Parathyroid adenoma (tissue), 2 donors: ENCODE results near the gene DLGAP1.

Source experiments
- H2AFZ ChIP-seq: fragments of 300-600 bp; sonication (generic); one replicate; pipeline ENCODE4 v1.7.0; 2017; ENCODE audit warnings: antibody characterized with exemption, mild to moderate bottlenecking
- H3K27ac ChIP-seq: fragments of 300-600 bp; sonication (generic); one replicate; pipeline ENCODE4 v1.7.0; 2017
- H3K27me3 ChIP-seq: fragments of 300-600 bp; sonication (generic); one replicate; pipeline ENCODE4 v1.7.0; 2017; ENCODE audit warnings: low read length; ENCODE audit not compliant: control insufficient read depth, insufficient read depth
- H3K36me3 ChIP-seq: fragments of 300-600 bp; sonication (generic); one replicate; pipeline ENCODE4 v1.7.0; 2017; ENCODE audit warnings: low read length; ENCODE audit not compliant: control insufficient read depth, insufficient read depth
- H3K4me1 ChIP-seq: fragments of 300-600 bp; sonication (generic); one replicate; pipeline ENCODE4 v1.7.0; 2017; ENCODE audit warnings: control low read depth
- H3K4me2 ChIP-seq: fragments of 300-600 bp; sonication (generic); one replicate; pipeline ENCODE4 v1.7.0; 2017; ENCODE audit warnings: low read length
- H3K4me3 ChIP-seq: fragments of 300-600 bp; sonication (generic); one replicate; pipeline ENCODE4 v1.7.0; 2017; ENCODE audit warnings: low read depth, low read length
- H3K79me2 ChIP-seq: fragments of 300-600 bp; sonication (generic); one replicate; pipeline ENCODE4 v1.7.0; 2017; ENCODE audit warnings: control low read depth
- H3K9ac ChIP-seq: fragments of 300-600 bp; sonication (generic); one replicate; pipeline ENCODE4 v1.7.0; 2017; ENCODE audit warnings: mild to moderate bottlenecking
- H3K9me3 ChIP-seq: fragments of 300-600 bp; sonication (generic); one replicate; pipeline ENCODE4 v1.7.0; 2017; ENCODE audit warnings: low read length; ENCODE audit not compliant: control insufficient read depth
- TF ChIP-seq, protein P1 (sequence below): fragments of 300-600 bp; sonication (generic); IDR thresholded peaks from one replicate; pipeline ENCODE4 v1.7.0; 2017; ENCODE audit warnings: antibody characterized with exemption, mild to moderate bottlenecking
- donor health status: primary hyperparathyroidism.

Gene DLGAP1

DNA sequence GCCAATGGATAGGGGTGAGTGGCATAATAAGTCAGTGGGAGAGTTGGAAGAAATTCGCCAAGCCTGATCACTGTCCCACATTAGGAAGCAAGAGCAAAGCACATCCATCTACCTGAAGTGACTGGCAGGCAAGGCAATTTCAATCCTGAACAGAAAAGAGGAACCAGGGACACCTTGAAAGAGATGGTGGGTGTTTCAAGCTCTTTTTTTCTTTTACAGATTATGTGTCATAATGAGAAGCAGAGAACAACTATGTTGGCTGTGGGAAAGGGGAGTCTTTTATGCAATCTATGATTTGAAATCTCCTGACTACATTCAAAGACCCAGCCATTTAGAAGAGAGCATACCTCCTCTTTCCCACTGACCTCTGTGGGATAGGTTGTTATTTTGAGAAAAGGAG is 941.6 kb downstream of the DLGAP1 start:
- Histone ChIP-seq H3K79me2 (no peaks in the 10 kb centered on the region), H3K9ac (no peak overlapping the region), H3K4me1 (peaks cover 13% of the 10 kb centered on the region), H3K9me3 (no peaks in the 10 kb centered on the region), H3K27ac (no peak overlapping the region), H3K36me3 (no peaks in the 10 kb centered on the region), H3K27me3 (no peaks in the 10 kb centered on the region), H3K4me2 (no peak overlapping the region), H3K4me3 (no peak overlapping the region), H2AFZ (peak overlapping the region; percentile 11)
- TF ChIP-seq, protein P1, sequence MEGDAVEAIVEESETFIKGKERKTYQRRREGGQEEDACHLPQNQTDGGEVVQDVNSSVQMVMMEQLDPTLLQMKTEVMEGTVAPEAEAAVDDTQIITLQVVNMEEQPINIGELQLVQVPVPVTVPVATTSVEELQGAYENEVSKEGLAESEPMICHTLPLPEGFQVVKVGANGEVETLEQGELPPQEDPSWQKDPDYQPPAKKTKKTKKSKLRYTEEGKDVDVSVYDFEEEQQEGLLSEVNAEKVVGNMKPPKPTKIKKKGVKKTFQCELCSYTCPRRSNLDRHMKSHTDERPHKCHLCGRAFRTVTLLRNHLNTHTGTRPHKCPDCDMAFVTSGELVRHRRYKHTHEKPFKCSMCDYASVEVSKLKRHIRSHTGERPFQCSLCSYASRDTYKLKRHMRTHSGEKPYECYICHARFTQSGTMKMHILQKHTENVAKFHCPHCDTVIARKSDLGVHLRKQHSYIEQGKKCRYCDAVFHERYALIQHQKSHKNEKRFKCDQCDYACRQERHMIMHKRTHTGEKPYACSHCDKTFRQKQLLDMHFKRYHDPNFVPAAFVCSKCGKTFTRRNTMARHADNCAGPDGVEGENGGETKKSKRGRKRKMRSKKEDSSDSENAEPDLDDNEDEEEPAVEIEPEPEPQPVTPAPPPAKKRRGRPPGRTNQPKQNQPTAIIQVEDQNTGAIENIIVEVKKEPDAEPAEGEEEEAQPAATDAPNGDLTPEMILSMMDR: no peak

DNA sequence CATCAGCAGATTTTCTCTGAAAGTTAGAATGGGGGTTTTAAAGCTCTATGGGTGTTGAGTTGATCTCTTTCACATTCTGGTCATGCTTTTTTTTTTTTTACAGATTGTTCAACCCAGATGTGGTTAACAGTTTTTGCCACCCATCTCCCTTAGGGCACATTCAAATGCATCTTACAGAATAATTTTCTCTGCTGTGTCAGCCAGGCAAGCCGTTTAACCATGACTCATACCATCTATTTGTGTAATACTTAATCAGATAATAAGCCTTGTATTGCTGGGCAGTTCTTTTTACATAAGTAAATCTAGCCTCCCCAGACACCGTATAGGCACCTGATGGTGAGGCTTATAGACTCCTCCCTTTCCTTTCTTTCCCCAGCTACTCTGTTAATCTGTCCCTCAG is 943.1 kb downstream of the DLGAP1 start:
- peak overlapping the region; percentile 11 for H2AFZ ChIP-seq
- H3K9ac ChIP-seq: no peak overlapping the region
- no peak overlapping the region for H3K4me3 ChIP-seq
- H3K79me2 ChIP-seq: no peaks in the 10 kb centered on the region
- peaks cover 13% of the 10 kb centered on the region for H3K4me1 ChIP-seq
- H3K27ac ChIP-seq: no peak overlapping the region
- TF ChIP-seq, protein P1: no peak
- no peaks in the 10 kb centered on the region for H3K36me3 ChIP-seq
- H3K4me2 ChIP-seq: no peak overlapping the region
- H3K9me3 ChIP-seq: no peaks in the 10 kb centered on the region
- H3K27me3 ChIP-seq: no peaks in the 10 kb centered on the region

DNA sequence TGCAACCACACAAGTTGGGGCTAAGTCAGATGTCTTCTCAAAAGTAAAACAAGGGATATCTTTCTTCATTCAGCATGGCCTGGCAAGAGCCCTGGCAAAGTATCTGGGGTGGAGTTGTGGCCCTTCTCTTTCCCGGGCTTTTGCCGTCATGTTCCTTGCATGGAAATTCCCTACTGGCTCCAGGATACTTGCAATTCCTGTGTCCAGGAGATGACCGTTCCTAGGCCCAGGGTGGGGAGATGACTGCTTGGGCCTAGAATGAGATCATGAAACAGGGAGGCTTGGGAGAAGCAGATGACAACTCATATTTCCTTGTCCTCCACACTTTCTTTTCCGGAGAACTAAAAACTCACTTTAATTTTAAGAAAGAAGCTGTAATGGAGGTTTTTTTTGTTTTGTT is 944.2 kb downstream of the DLGAP1 start:
- H3K27me3 ChIP-seq: no peaks in the 10 kb centered on the region
- H3K9me3 ChIP-seq: no peaks in the 10 kb centered on the region
- no peak overlapping the region for H2AFZ ChIP-seq
- H3K79me2 ChIP-seq: no peaks in the 10 kb centered on the region
- no peak overlapping the region for H3K9ac ChIP-seq
- H3K4me1 ChIP-seq: peaks cover 13% of the 10 kb centered on the region
- no peak overlapping the region for H3K27ac ChIP-seq
- no peak overlapping the region for H3K4me3 ChIP-seq
- no peak overlapping the region for H3K4me2 ChIP-seq
- TF ChIP-seq, protein P1: no peak
- no peaks in the 10 kb centered on the region for H3K36me3 ChIP-seq

DNA sequence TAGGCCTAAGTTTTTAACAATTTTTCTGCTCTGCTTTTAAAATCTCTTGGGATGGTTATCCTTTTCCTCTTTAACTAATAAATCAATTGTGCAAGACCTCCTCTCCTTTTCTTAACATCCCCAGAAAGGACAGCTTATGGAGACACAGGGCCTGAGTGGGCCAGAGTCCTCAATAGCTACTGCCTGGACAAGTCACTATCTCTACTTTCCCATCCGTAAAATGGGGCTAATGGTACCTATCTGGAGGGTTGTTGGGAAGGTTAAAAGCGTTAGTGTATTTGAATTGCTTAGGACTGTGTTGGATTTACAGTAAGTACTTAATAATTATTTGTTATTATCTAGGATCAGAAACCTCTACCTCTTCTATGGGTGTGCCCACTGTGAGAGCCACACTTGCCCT is 945.1 kb downstream of the DLGAP1 start:
- Histone ChIP-seq H3K36me3 (no peaks in the 10 kb centered on the region), H3K9ac (no peak overlapping the region), H3K4me2 (no peak overlapping the region), H3K27ac (no peak overlapping the region), H3K4me1 (peaks cover 13% of the 10 kb centered on the region), H3K27me3 (no peaks in the 10 kb centered on the region), H3K79me2 (no peaks in the 10 kb centered on the region), H3K4me3 (no peak overlapping the region), H3K9me3 (no peaks in the 10 kb centered on the region), H2AFZ (no peak overlapping the region)
- TF ChIP-seq, protein P1: no peak
